GM21390 (cell line): ENCODE data around the gene MMP11.
"Not testable (repeated sequence)": the region's sequence is repeated elsewhere in the genome, so short reads cannot be mapped to it uniquely, and the experiment has no call there.

Experiments
- ATAC-seq: cut with Tn5 transposase; IDR thresholded peaks from one replicate; pipeline ENCODE4 v1.9.1; 2021; ENCODE audit not compliant: unreplicated experiment

The MMP11 gene, protein sequence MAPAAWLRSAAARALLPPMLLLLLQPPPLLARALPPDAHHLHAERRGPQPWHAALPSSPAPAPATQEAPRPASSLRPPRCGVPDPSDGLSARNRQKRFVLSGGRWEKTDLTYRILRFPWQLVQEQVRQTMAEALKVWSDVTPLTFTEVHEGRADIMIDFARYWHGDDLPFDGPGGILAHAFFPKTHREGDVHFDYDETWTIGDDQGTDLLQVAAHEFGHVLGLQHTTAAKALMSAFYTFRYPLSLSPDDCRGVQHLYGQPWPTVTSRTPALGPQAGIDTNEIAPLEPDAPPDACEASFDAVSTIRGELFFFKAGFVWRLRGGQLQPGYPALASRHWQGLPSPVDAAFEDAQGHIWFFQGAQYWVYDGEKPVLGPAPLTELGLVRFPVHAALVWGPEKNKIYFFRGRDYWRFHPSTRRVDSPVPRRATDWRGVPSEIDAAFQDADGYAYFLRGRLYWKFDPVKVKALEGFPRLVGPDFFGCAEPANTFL

GRCh38 chr22:23772649-23773473, at the start of gene MMP11:
Gene MMP11, plus strand, starts transcription at chr22:23772849. Its CDS starts 22 bp downstream, at chr22:23772871.
- no peak for ATAC-seq

DNA sequence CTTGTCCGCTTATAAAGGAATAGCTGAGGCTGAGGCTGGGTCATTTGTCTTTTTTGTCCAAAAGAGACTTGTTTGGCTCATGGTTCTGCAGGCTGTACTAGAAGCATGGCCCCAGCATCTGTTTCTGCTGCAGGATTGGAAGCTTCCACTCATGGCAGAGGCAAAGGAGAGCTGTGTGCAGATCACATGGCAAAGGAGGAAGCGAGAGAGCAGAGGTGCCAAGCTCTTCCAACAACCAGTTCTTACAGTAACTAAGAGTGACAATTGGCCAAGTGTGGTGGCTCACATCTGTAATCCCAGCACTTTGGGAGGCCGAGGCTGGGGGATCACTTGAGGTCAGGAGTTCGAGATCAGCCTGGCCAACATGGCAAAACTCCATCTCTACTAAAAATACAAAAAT, 44.5 kb upstream of the MMP11 start:
- ATAC-seq = not testable (repeated sequence)

- ATAC-seq = no peak
These were observed 35.0 kb upstream of the MMP11 start for GRCh38 chr22:23737696-23738095.

- ATAC-seq = no peak
These were observed 30.0 kb upstream of the MMP11 start for GRCh38 chr22:23742505-23743264.

DNA sequence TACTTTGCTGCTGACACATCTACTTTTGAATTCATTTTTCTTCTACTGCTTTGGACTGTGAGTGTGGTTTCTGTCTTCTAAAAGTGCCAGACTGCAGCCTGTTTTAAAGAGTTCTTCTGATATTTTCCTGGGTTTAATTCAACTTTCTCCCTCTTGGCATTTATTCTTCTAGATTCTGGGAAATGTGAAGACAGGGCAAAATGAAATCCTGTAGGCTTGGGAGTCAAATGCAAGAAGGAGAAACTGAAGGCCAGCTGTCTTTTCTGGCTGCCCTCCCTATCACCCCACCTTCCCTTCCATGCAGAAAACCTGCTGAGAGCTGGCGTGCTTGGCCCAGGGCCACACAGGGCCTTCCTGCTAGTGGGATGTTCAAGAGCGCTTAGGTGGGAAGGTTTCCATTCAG, 29.3 kb upstream of the MMP11 start:
- no peak for ATAC-seq

DNA sequence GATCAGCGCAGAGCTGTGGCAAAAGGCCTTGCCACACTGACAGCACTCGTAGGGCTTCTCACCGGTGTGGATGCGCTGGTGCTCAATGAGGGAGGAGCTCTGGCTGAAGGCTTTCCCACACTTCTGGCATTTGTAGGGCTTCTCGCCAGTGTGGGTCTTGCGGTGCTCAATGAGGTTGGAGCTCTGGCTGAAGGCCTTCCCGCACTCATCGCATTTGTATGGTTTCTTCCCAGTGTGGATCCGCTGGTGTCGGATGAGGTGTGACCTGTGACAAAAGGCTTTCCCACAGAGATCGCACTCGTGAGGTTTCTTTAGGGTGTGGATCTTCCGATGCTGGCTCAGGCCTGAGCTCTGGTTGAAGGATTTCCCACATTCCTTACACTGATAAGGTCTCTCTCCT, 28.6 kb upstream of the MMP11 start:
- ATAC-seq = no peak

- ATAC-seq = no peak
These were observed 28.2 kb upstream of the MMP11 start for GRCh38 chr22:23744485-23744884.

- no peak for ATAC-seq
These were observed 26.9 kb upstream of the MMP11 start for GRCh38 chr22:23745791-23746190.

DNA sequence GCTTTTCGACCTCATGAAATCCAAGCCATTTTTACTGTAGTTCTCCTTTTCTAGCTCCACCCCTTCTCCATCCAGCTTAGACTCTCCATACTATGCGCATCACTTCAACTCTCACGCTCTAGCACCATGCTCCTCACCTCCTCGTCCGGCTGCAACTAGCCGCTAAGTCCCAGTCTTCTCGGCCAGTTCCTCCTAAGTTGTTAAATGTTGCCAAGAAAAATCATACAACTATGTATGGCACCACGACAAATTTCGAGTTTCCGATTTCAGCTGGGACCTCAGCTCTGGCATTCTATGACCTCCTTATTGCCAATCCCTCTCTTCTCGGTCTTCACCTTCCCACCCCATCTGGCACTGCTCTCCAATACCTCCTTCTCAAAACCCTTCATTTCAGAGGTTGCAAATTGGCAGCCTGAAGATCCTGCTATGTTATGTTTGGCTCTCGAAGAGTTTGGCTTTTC, 22.8 kb upstream of the MMP11 start:
- no peak for ATAC-seq

DNA sequence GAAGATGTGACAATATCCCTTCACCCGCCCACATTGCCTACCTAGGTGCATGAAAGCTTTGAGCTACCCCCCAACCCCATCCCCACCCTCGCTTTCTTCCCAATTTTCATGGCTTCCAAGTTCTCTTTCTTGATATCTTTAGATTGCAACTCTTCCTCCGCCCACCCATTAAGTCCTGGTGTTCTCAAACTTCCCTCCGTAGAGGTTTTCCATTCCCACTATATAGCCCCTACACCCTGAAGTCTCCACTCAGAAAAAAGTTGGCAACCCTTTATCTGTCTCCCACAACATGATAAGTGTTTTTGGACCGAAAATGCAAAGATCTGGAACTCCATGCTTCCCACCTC, 22.3 kb upstream of the MMP11 start:
- no peak for ATAC-seq

DNA sequence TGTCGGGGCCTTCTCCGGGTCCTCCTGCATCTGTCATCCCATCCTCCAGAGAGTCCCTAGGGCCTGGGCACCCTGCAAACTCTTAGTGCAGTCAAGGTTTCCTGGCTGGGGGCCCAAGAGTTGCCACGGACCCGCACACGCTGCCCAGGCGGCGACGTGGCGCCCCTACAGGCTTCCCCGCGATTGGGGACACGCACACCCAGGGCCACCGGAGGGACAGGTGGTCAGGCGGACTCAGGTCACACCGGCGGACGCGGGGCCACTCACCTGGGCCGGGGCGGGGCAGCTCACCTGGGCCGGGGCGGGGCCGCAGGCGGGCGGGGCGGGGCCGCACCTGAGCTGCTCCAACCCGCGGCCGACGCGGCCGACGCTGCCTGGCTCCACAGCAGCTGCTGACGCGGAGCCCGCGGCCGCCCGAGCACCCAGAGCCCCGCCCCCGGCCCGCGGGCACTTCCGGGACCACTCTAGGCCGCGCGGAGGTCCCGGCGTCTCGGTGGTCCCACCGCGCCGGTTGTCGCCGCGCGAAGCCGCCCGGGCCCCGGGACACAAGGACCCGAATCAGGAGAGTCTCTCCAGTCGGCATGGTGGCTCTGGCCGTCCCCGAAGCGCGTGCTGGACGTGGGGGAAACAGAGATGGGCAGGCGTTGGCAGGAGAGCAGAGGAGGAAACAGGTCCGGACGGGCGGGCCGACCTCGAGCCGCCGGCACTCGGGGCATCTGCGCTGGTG, 21.8 kb upstream of the MMP11 start, which contains the start of gene ZNF70:
ZNF70 (minus strand) TSS at position 399 of the 727 bp plus-strand sequence. CDS start 5,972 bp downstream, outside the sequence.
- ATAC-seq = peak; percentile 68

DNA sequence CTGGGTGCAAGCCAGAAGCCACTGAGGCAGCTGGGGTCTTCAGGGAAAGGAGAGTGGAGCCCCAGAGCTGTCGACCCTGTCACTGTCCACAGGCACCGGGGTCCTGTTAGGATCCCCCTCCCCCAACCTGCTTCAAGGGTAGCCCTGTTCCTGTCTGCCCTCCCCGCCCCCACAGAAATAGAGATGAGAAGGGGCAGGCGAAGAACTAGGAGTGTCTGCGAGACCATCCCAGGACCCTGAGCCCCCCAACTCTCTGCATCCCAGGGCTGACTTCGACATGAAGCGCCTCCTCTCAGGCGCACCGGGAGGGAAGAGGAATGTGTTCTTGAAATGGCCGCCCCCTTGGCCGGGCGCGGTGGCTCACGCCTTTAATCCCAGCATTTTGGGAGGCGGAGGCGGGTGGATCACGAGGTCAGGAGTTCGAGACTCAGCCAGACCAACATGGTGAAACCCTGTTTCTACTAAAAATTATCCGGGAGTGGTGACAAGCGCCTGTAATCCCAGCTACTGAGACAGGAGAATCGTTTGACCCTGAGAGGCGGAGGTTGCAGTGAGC, 21.1 kb upstream of the MMP11 start:
- ATAC-seq = peak; percentile 11

GRCh38 chr22:23752090-23752691, 20.5 kb upstream of the MMP11 start:
- ATAC-seq = no peak

GRCh38 chr22:23752750-23753149, 19.9 kb upstream of the MMP11 start:
- no peak for ATAC-seq

GRCh38 chr22:23753385-23753784, 19.3 kb upstream of the MMP11 start:
- ATAC-seq = no peak

GRCh38 chr22:23754220-23754919, 18.3 kb upstream of the MMP11 start, which contains the start of gene VPREB3:
Gene VPREB3, minus strand, starts transcription at chr22:23754425. Its CDS starts 62 bp downstream, at chr22:23754363.
- no peak for ATAC-seq

- no peak for ATAC-seq
These were observed 17.5 kb upstream of the MMP11 start for GRCh38 chr22:23754980-23755636.

GRCh38 chr22:23755711-23756110, 16.9 kb upstream of the MMP11 start:
- ATAC-seq = no peak
